ENCODE measurements around the gene GOLGA6C.
"Not testable (repeated sequence)": the region's sequence is repeated elsewhere in the genome, so short reads cannot be mapped to it uniquely, and the experiment has no call there.

GRCh38 chr15:75278497-75278896 is 20.4 kb downstream of the GOLGA6C start:
- TF ChIP-seq CTCF, POLR2A (IDR thresholded peaks at IDR 0.05): not testable (repeated sequence)
